Peyer's patch (tissue), 4 donors: ENCODE data around the gene CHCHD2.

Source experiments
- CTCF ChIP-seq, 6 experiments: fragments of 450-650 bp in 4 of 6; fragments of 200-600 bp in 2 of 6; sonication (generic) in 1 of 6; IDR thresholded peaks; one replicate each; pipeline ENCODE4 v1.5.1; 2017 to 2019; ENCODE audit warnings: antibody characterized with exemption in 6 of 6, mild to moderate bottlenecking in 3 of 6, moderate library complexity in 1 of 6
- POLR2A ChIP-seq, 2 donors: fragments of 450-650 bp; IDR thresholded peaks; one replicate each; pipeline ENCODE4 v1.5.1; 2017; ENCODE audit warnings: antibody characterized with exemption in 2 of 2, mild to moderate bottlenecking in 2 of 2, moderate library complexity in 2 of 2

- TF ChIP-seq CTCF (IDR thresholded peaks at IDR 0.05), result no peak
- TF ChIP-seq POLR2A (IDR thresholded peaks at IDR 0.05), result no peak
Observed at GRCh38 chr7:56081626-56082340, 24.5 kb downstream of the CHCHD2 start.
